Endothelial cell of umbilical vein (primary cell): Measurements from ENCODE around the gene KCNH6.

ENCODE experiments used
- EZH2 ChIP-seq: IDR thresholded peaks from 2 replicates; pipeline ENCODE4 v1.6.1; 2012; ENCODE audit warnings: borderline replicate concordance, low read depth, mild to moderate bottlenecking, moderate library complexity, low read length, inconsistent platforms; ENCODE audit not compliant: severe bottlenecking
- FOS ChIP-seq: IDR thresholded peaks from 2 replicates; pipeline ENCODE4 v1.6.1; 2011; ENCODE audit warnings: mild to moderate bottlenecking, low read length, moderate library complexity, borderline replicate concordance; ENCODE audit not compliant: insufficient read depth
- GATA2 ChIP-seq: IDR thresholded peaks from 2 replicates; pipeline ENCODE4 v1.7.0; 2011; ENCODE audit warnings: low read depth, mild to moderate bottlenecking, moderate library complexity, mixed read lengths, low read length; ENCODE audit not compliant: insufficient read length, insufficient read depth
- JUN ChIP-seq: IDR thresholded peaks from 2 replicates; pipeline ENCODE4 v1.6.1; 2011; ENCODE audit warnings: borderline replicate concordance, low read depth; ENCODE audit not compliant: insufficient read length, insufficient read depth
- MYC ChIP-seq: IDR thresholded peaks from one replicate; pipeline ENCODE4 v1.6.1; 2011; ENCODE audit warnings: mild to moderate bottlenecking, low read depth, low read length
- POLR2A ChIP-seq: IDR thresholded peaks from 2 replicates; pipeline ENCODE4 v1.6.1; 2012; ENCODE audit warnings: low read depth, mild to moderate bottlenecking, control low read depth, low read length
- POLR2AphosphoS5 ChIP-seq: IDR thresholded peaks from 2 replicates; pipeline ENCODE4 v1.6.1; 2012; ENCODE audit warnings: low read depth, mild to moderate bottlenecking, control low read depth, low read length, moderate library complexity; ENCODE audit not compliant: insufficient read depth
- TF ChIP-seq, protein P1 (sequence below), 2 donors: IDR thresholded peaks; 1 replicate in 1 of 2; 2 replicates in 1 of 2; pipeline ENCODE4 v1.5.1; 2011; ENCODE audit warnings: low read length in 2 of 2, mild to moderate bottlenecking in 2 of 2, moderate library complexity in 2 of 2, control low read depth in 1 of 2, inconsistent platforms in 1 of 2, low read depth in 1 of 2; ENCODE audit not compliant: insufficient read depth in 1 of 2; ENCODE audit errors: extremely low read depth in 1 of 2
- TF ChIP-seq, protein P2 (sequence below): IDR thresholded peaks from 2 replicates; pipeline ENCODE4 v1.6.1; 2011; ENCODE audit not compliant: insufficient read depth, insufficient read length

DNA sequence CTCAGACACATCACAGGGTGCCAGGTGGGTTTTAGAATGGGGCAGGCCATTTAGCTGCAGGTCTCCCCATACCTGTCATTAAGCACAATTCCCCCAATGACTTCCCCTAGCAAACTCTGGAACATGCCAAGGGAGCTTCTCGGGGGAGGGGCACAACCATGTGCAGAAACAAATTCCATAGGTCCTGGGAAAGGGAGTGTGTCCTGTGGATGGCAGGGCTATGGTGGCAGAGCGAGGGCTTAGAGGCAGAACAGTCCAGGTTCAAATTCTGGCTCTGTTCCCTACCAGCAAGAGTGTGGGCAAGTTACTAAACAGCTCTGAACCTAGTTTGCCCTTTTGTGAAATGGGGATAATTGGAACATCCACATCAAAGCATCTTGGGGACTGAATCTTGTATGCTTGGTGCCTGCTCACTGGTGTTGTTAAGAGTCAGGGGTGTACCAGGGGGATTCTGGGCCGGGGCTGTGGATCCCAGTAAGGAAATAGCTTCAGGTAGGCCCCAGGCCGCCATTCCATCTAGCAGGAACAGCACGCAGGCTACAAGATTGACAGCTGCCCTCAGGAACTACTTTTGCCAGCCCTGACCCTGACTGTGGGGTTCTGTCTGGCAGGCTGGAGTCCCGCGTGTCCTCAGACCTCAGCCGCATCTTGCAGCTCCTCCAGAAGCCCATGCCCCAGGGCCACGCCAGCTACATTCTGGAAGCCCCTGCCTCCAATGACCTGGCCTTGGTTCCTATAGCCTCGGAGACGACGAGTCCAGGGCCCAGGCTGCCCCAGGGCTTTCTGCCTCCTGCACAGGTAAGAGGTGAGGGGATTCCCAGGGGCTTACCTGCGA, 21.5 kb downstream of the KCNH6 start:
- TF ChIP-seq, protein P1, sequence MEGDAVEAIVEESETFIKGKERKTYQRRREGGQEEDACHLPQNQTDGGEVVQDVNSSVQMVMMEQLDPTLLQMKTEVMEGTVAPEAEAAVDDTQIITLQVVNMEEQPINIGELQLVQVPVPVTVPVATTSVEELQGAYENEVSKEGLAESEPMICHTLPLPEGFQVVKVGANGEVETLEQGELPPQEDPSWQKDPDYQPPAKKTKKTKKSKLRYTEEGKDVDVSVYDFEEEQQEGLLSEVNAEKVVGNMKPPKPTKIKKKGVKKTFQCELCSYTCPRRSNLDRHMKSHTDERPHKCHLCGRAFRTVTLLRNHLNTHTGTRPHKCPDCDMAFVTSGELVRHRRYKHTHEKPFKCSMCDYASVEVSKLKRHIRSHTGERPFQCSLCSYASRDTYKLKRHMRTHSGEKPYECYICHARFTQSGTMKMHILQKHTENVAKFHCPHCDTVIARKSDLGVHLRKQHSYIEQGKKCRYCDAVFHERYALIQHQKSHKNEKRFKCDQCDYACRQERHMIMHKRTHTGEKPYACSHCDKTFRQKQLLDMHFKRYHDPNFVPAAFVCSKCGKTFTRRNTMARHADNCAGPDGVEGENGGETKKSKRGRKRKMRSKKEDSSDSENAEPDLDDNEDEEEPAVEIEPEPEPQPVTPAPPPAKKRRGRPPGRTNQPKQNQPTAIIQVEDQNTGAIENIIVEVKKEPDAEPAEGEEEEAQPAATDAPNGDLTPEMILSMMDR (IDR thresholded peaks at IDR 0.05; ENCODE audit: extremely low read depth in 1 of 2, insufficient read depth in 1 of 2, low read depth in 1 of 2, low read length in 2 of 2): no peak
- no peak for TF ChIP-seq POLR2AphosphoS5
- no peak for TF ChIP-seq POLR2A
- no peak for TF ChIP-seq EZH2
- TF ChIP-seq, protein P2, sequence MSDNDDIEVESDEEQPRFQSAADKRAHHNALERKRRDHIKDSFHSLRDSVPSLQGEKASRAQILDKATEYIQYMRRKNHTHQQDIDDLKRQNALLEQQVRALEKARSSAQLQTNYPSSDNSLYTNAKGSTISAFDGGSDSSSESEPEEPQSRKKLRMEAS: no peak
- no peak for TF ChIP-seq MYC
- TF ChIP-seq JUN: no peak
- no peak for TF ChIP-seq GATA2
- no peak for TF ChIP-seq FOS
